ENCODE measurements around the gene BRF1.
"Not testable (repeated sequence)": the region's sequence is repeated elsewhere in the genome, so short reads cannot be mapped to it uniquely, and the experiment has no call there.

The BRF1 gene

DNA sequence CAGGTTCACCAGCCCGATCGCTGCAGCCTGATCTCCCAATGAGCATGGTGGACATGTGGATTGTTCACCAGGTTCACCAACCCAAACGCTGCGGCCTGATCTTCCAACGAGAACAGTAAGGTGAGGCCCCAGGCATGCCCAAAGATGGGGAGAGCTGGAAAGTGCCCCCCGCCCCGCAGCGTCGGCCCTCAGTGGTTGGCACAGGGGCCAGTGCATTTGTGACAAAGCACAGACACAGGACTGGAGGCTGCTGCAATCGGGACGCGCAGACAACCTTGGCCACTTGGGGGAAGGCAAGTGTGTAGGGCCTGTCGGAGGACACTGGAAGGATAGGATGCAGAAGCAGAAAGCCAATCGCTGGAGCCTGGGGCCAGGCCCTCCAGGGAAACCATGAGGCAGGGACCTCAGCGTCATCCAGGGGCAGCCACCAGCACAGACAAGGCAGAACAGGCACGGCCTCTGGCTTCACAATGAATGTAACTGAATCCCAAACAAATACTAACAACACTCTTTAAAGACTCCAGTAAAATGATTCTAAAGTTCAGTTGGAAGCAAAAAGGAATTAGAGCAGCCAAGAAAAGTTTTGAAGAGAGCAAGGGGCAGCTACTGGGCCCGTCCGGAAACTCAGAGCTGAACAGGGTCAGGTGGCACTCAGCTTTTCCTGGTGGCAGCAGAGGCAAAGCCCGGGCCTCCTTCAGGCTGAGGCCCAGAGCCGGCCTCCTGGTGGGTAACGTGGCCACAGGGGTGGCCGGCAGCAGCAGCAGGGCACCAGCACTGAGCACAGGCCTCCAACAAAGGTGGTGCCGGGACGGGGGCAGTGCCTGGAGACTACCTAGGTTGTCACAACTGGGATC, 13.3 kb downstream of the BRF1 start:
- DNase-seq = no peak

DNA sequence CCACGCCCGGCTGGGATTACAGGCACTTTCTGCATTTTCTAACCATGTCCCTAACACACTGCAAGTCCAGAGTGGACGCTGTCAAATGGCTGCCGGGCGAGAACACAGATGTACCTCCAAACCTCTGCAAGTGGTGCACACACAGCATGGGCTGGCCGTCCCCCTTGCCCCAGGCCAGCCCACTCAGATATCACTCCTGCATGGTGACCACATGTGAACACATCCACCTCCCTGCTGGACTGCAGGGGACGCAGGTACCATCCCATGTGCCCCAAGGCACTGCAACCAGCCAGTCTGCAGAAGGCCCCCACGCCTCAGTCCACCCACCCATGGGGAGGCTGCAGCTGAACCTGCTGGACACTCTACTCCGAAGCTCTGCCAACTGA, 14.0 kb downstream of the BRF1 start:
- DNase-seq = no peak

DNA sequence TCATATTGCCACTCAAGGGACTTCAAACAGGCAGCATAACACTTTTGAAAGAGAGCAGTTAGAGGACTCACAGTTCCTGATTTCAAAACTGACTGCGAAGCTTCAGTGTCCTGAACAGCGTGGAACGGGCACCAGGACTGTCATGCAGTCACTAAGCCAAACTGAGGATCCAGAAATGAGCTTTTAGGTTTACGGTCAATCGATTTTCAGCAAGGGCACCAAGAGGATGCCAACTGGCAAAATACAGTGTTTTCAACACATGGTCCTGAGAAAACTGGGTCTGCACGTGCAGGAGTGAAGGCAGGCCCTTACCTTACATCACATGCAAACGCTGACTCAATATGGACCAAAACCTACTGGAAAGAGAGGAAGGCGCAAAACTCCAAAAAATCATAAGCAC, 15.6 kb downstream of the BRF1 start:
- no peak for DNase-seq

DNA sequence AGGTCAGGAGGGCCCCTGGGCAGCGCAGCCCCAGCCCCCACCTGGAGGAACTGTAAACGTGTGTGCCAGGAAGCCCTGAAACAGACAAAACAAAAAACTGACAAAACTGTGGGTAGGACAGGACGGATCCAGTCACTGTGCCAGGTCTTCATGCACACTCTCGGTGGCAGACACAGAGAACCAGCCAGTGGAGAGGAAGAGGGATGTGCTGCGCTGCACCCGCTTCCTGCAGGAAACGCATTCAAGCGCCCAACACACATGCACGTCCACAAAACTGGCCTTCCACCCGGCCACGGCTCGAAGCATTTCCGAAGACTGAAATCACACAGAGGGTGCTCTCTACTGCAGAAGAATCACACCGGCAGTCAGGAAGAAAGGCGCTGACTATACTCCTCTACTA, 16.9 kb downstream of the BRF1 start:
- DNase-seq = no peak

DNA sequence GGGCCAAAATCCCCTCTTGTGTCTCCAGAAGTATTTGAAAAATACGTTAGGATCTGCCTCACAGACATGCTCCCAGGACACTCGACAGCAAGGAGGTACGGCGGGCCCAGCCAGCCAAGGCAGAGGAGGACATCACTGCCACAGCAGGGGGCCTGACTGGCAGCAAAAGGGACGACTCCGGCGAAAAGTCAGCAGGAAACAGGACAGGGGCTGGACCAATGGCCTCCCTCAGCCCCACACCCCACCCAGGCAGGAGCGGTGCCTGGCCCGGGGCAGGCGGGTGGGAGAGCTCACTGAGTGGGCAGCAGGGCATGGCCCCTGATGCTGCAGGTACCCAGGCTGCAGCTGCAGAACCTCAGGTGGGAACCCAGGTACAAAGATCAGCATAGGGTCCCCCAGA, 17.8 kb downstream of the BRF1 start:
- DNase-seq = no peak

DNA sequence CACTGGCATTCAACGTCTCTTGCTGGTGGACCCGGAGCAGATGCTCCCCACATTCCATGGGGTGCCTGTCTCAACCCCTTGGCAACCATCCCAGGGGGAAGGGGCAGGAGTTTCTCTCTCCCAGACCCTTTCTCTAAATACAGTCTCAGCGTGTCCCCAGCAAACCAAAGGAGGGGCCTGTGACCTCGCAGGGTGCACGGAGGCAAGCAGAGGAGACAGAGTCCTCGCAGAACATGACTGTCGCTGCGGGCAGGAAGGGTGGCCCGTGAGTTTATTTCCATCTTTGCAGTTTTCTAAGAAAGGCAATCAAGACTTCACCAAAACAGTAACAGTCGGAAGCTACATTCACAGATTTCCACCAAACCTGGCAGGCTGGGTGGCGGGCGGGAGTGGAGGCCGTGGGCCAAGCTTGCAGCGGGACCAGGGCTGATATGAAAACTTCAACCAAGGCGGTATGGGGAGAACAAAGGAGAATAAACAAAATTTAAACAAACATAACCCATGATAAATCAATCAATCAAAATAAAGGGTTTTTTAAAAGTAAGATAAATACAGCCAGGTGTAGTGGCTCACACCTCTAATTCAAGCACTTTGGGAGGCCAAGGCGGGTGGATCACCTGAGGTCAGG, 18.6 kb downstream of the BRF1 start:
- no peak for DNase-seq

DNA sequence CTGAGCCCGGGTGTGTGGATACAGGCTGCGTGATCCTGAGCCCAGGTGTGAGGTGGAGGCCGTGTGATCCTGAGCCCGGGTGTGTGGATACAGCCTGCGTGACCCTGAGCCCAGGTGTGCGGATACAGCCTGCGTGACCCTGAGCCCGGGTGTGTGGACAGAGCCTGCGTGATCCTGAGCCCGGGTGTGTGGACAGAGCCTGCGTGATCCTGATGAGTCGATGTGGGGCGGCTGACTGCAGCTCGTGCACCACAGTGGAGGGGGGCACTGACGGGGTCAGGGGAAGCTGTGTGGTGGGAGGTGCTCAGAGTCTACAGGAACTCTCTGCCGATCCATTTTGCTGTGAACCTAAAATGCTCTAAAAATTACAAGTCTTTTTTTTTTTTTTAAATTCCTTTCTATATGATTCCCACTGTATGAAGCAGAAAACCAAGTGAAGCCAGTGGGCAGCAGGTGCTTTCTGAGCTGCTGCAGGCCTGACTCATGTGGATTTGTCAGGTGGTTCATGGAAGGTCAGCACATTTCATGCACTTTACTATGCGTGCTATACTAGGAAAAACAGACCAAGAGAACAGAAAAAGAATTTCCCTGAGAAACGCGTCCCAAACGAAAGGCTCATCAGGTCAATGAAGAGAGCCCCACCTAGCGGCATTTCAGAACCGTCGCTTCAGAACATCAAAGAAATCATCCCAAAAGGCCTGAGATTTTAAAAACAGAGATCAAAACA, 19.3 kb downstream of the BRF1 start:
- peak; percentile 60 for DNase-seq

DNA sequence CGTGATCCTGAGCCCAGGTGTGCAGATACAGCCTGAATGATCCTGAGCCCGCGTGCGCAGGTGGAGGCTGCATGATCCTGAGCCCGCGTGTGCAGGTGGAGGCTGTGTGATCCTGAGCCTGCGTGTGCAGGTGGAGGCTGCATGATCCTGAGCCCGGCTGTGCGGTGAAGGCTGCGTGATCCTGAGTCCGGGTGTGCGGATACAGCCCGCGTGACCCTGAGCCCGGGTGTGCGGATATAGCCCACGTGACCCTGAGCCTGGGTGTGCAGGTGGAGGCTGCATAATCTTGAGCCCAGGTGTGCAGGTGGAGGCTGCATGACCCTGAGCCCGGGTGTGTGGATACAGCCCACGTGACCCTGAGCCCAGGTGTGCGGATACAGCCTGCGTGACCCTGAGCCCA, 20.3 kb downstream of the BRF1 start:
- DNase-seq = no peak

DNA sequence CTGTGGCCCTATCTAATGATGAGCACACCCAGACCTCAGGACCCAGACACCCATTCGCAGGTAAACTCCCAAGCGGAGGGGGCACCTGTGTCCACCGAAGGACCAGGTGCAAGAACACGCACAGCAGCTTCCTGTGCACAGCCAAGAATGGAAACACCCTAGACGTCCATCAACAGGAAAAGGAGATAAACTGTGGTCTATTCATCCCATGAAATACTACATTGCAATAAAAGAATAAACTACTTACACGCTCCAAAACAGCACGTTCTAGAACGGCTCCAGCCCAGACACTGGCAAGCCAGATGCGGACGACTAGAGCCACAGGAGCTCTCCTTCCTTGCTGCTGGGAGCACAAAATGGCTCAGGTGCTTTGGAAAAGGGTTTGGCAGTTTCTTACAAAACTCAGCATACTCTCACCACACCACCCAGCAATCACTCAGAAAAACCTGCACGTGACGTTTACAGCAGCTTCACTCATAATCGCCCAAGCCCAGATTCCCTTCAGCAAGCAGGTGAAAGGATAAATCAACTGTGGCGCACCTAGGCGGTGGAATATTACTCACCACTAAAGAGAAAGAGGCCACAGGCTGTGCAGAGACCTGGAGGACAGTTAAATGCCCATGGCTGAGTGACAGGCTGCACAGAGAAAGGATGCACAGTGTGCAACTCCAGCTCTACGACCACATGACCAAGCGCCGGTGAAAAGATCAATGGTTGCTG, 21.0 kb downstream of the BRF1 start:
- DNase-seq = no peak

DNA sequence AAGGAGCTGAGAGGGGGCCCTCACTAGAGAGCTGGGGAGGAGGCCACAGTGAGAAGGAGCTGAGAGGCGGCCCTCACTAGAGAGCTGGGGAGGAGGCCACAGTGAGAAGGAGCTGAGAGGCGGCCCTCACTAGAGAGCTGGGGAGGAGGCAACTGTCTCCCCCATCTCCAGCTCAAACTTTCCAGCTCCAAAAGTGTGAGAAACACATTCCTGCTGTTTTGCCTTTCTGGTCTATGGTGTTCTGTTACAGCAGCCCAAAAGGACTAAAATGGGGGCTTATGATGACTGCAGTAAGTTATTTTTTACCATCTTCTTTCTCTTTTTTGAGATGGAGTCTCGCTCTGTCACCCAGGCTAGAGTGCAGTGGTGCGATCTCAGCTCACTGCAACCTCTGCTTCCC, 23.4 kb downstream of the BRF1 start:
- not testable (repeated sequence) for DNase-seq

DNA sequence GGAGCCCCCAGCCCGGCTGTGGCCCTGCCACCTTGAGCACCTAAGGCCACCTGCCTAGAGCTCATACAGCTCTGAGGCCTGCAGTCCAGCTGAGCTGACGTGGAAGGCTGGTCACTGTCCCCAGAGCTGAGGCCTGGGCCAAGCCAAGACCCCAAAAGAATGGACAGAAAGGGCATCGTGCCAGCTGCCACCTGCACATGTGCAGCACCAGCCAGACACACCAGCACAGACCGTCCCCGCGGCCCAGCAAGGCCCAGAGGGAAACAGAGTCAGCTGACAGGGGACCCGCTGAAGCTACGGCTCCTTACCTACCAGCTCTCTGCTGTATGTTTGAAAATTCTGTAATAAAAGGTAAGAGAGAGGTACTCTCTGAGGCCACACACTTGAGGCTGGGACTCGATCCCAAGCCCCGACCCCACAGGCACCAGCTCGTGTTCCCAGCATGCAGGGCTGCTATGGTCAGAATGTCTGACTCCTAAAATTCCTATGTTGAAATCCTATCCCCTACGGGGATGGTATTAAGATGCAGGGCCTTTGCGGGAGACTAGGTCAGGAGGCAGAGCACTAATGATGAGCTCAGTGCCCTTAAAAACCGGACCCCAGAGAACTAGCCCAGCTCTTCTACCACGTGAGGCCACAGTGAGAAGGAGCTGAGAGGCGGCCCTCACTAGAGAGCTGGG, 25.4 kb downstream of the BRF1 start:
- no peak for DNase-seq

DNA sequence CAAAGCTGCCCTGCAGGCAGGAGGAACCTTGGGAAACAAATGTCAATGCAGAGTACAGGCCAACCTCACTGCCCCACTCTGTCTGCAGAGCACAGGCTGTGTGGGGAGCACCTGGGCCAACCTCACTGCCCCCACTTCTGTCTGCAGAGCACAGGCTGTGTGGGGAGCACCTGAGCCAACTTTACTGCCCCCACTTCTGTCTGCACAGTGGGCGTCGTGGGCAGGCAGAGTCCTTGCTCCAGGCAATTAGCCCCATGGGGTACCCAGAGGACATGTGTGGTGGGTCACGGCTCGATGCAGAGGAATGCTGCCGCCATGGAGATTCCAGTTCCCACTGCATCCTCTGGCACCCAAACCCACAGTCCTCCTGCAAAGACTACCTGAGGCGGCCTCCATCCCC, 26.2 kb downstream of the BRF1 start:
- no peak for DNase-seq

DNA sequence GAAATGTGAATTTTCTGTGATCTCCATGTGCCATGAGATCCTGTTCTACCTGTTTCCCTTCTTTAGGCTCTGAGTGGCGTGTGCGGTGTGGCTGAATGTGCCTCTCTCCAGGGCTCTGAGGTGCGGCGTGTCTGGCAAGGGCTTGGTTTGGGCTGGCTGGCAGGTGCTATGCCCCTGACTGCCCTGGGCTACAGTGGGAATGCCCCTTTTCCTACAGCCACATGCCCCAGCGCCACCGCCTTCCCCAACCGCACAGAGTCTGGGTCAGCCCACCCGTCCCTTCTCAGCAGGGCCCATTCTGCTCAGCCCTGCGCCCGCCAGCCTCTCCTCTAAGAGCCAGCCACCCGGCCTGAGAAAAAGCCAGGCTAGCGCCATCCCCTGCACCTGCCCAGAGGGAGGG, 27.7 kb downstream of the BRF1 start:
- DNase-seq = no peak

DNA sequence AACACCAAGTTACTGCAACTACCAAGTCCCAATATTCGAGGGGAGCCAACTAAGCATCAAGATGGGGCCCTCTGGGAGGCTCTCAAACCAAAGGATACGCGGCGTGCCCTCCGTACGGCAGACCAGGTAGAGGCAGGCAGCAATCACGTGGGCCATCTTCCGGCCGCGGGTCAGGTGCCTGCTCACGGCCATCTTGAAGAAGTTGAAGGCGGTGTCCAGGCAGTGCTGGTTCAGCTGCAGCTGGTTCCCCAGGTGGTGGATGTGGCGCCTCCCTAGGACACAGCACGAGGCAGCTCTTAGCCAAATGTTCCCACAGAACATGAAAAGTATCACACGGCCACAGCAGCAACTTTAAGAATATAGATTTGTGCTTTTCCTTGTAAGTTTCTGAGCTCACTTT, 28.2 kb downstream of the BRF1 start:
- no peak for DNase-seq

DNA sequence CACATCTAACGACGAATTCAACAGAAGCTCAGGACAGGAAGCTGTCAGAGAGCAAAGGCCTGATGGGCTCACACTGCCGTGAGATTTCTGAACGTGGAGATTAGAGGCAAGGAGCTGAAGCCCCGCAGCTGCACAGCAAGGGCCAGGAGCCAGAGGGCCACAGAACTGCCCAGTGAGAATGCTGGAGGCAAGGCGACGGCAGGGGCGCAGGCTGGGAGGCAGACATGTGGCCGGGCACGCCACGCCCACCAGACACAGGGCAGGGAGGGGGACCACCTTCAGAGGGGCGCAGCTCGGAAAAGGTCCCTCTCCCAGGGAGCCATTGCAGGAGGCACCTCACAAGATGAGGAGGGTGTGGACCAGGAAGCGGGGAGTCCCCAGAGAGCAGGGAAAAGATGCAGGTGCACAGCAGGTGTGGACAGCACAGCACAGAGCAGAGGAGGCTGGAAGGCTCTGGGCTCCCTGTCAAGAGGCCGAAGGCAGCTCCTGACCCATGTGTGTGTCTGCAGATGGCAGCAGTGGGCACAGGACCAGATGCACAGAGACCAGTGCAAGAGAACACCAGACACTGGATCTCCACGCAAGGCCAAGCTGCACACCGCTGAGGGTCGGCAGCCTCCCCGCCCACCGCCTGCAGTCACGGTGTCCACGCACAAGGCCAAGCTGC, 29.4 kb downstream of the BRF1 start:
- no peak for DNase-seq

DNA sequence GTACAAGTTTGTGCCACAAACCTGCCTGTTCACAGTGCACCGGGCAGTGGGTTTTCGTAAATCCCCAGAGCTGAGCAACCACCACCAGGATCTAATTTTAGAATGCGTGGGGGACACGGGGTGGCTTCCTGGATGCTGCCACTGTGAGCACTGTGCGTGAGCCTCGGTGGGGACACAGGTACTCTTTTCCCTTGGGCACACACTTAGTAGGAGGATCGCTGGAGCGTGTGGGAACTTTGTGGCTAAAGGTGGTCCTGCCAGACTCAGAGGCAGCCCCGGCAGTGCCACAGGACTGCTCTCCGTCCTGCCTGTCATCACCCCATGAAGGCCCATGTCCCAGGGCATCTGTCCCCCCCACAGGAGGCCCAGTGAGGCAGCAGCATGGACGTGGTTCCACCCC, 31.4 kb downstream of the BRF1 start:
- DNase-seq = no peak

DNA sequence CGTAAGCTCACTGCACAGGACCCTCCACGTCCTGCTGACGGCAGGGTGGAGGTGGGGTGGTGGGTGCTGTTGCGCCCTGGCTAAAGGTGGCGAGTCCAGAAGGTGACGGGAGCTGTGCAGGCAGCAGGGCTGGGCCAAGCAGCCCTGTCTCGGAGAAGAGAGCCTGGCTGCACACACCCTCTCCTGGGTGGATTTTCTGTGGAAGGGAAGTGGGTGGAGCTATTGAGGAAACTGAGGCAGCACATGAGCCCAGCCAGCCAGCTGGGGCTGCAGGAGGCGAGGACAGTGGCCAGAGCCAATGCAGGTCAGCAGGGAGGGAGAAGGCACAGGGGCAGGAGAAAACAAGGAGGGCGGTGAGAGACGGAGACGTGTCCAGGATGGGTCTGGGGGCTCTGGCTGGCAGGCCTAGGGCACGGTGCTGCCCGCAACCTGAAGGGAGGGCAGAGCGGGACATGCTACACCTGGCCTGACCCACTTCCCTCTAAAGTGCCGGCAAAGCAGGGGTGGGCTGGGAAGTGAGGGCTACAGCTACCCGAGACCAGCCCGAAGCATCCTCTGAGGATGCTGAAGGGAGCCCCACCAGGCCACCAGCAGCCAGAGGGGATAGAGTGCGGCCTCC, 32.0 kb downstream of the BRF1 start:
- DNase-seq = no peak

DNA sequence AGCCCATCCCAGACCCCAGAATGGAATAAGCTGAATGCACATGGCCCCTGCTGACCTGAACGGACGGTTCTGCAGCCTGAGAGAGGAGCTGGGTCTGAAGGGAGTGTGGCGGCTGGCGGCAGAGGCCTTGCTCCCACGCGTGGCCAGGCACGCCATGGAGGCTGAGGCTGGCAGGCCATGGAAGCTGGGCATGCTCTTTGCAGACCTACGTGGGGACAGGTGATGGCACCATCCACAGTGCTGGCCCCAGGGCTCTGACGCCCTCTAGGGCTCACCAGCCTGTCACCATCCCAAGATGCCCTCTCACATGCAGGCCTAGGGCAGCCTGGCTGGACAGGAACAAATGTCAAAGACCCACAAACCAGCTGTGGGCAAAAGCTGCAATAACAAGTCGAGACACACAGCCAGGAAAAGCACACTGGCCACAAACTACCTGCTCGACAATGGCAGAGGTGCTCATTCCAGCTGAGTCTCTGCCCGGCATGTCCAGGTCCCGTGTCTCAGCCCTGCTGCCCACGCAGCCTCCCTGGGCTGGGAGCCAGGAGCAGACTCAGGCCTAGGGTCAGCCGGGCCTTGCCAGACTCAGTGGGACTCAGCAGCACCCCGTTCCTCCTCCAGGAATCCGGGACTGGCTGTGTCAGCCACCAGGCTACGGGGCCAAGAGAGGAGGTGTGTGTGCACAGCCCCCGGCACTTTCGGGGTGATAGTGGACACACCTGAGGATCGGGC, 32.8 kb downstream of the BRF1 start:
- DNase-seq = no peak

DNA sequence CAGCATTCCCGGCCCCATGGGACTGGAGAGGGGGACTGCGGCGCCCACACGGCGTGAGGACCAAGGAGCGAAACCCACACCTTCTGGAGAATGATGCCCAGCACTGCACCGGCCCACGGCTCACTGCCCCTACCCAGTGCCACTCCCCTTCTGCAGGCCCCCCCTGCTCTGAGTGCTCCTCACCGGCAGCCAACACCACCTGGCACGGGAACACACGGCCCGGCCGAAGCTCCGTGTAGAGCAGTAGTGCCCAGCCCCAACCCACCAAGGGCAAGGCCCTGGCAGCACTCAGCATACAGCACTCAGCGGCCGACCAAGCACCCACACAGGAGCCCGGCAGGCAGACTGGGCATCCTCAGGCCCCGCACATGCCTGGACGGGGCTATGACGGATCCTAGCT, 39.0 kb downstream of the BRF1 start:
- DNase-seq = no peak

DNA sequence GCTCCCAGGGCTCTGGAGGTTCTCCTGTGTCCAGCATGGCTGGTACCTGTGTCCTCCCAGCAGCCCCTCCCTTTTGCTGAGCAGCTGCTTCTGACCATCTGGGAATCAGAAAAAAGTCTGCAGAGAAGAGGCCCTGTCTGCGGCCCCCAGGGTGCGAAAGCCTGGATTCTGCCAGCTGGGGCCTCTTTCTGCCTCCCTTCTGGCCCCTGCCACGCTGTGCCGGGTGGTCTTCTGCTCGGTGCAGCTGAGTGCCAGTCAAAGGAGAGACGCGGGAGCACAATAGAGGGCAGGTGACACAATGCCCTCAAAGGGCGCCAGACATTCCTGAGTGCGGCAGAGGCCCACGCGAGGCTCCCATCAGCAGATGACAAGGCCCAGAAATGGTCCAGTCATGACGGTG, 39.8 kb downstream of the BRF1 start:
- no peak for DNase-seq

DNA sequence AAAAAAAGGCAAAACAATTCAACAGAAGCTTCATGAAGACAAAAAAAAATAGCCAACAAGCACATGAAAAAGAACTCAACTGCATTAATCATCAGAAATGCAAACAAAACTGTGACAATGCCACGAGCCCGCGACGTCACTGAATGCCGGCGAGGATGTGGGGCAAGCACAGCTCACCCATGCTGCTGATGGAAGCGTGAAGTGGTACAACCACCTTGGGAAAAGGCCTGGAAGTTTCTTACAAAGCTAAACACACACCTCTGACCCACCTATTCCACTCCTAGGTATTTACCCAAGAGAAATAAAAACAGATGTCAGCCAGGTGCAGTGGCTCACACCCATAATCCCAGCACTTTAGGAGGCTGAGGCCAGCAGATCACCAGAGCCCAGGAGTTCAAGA, 42.0 kb downstream of the BRF1 start:
- DNase-seq = no peak
